ENCODE results near the gene MRPL43. TPM values are rescaled to one million over a fixed set of nuclear protein-coding genes. Genes with fewer than 3 reads are reported as not detected.

The MRPL43 gene
- total and polyA plus RNA-seq, 9 of the 15 experiments (the other 6 are each of a cell fraction or from before 2014, with no cell fraction given), result 15.1 to 63.7 (median 37.2) TPM

DNA sequence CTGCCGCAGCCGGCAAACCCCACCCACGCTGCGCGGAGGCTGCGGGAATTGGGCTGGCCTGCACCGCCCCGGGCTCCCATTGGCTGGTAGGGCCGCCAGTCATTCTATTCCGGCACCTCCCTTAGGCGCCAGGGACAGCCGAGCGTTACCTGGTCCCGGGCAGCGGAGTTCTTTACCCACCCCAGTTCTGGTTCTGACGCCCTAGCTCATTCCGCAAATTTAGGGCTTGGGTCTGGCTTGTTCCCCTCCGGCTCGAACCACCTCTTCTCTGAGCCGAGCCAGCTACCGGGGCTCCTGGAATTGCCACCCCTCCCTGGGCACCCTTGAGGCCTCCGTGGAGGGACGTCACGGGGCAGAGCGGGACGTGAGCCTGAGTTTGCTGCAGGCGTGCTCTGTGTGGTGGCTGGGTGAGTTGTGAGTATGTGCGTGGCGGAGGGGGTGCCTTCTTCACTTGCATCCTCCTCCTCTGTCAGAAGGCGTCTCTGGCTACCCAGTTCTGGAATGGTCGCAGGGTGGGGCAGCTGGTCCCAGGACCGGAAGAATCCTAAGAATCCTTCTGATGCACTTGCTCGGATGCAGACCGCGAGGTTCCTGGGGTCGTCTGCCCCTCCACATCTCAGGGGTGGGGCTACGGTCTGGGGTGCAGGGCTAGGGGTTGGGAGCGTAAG, 44.0 kb upstream of the MRPL43 start, which contains the start of the genes PDZD7 and SFXN3 (continued):
- TF ChIP-seq RREB1 (CRISPR knock-in tag; IDR thresholded peaks at IDR 0.05), result no peak
- TF ChIP-seq HMGN3 (IDR thresholded peaks at IDR 0.05; ENCODE audit: borderline replicate concordance, extremely low read depth, insufficient read length, low read depth, low read length), result peak; percentile 19
- TF ChIP-seq ZNF639 (CRISPR knock-in tag; conservative IDR thresholded peaks at IDR 0.05 in 1 of 2, IDR thresholded peaks at IDR 0.05 in 1 of 2), result no peak
- peak; percentile 4 for TF ChIP-seq MEIS2 (IDR thresholded peaks at IDR 0.05; ENCODE audit: partially characterized antibody)
- no peak for TF ChIP-seq CBFA2T3 (IDR thresholded peaks at IDR 0.05)
- no peak for TF ChIP-seq ESRRB (CRISPR knock-in tag; IDR thresholded peaks at IDR 0.05; ENCODE audit: borderline replicate concordance)
- TF ChIP-seq BRF2 (IDR thresholded peaks at IDR 0.05; ENCODE audit: borderline replicate concordance, insufficient read depth, insufficient read length), result no peak
- TF ChIP-seq HDAC1 (IDR thresholded peaks at IDR 0.05), result no peak
- TF ChIP-seq ASH1L (IDR thresholded peaks at IDR 0.05; ENCODE audit: borderline replicate concordance, low read depth, partially characterized antibody), result peak; percentile 50
- no peak for TF ChIP-seq PPARD (CRISPR knock-in tag; IDR thresholded peaks at IDR 0.05)
- TF ChIP-seq MEF2A (IDR thresholded peaks at IDR 0.05; ENCODE audit: control insufficient read depth, low read depth, low read length), result no peak
- no peak for TF ChIP-seq DLX4 (CRISPR knock-in tag; IDR thresholded peaks at IDR 0.05)
- TF ChIP-seq SPI1 (IDR thresholded peaks at IDR 0.05; ENCODE audit: borderline replicate concordance, low read depth, low read length), result no peak
